Cerebellar nuclear complex (tissue), 1 donor: ENCODE results near the gene ECI1.
"Not testable (repeated sequence)": the region's sequence is repeated elsewhere in the genome, so short reads cannot be mapped to it uniquely, and the experiment has no call there.

Experiments
- DNase-seq, 2 experiments: peaks; one replicate each; lab custom pipeline; 2025; lab: John Stamatoyannopoulos, UW

ECI1 gene

GRCh38 chr16:2211923-2212347, 39.5 kb downstream of the ECI1 start:
- DNase-seq = no peak

- no peak for DNase-seq
Measured at GRCh38 chr16:2210386-2211365, 40.7 kb downstream of the ECI1 start, which contains the start of gene BRICD5. TSS of gene BRICD5 (minus strand) at chr16:2210863. CDS start at chr16:2210833, 30 bp downstream.

GRCh38 chr16:2210009-2210332, 41.4 kb downstream of the ECI1 start:
- no peak for DNase-seq

GRCh38 chr16:2209258-2210008, 42.0 kb downstream of the ECI1 start:
- DNase-seq = no peak

GRCh38 chr16:2208772-2209171, 42.6 kb downstream of the ECI1 start:
- DNase-seq = no peak

GRCh38 chr16:2208308-2208707, 43.1 kb downstream of the ECI1 start:
- no peak for DNase-seq

GRCh38 chr16:2207872-2208271, 43.5 kb downstream of the ECI1 start:
- no peak for DNase-seq

- no peak for DNase-seq
Measured at GRCh38 chr16:2206780-2207433, 44.5 kb downstream of the ECI1 start.

GRCh38 chr16:2206420-2206779, 45.0 kb downstream of the ECI1 start:
- DNase-seq = no peak

GRCh38 chr16:2205967-2206313, 45.4 kb downstream of the ECI1 start:
- DNase-seq = no peak

GRCh38 chr16:2205104-2205966, 46.1 kb downstream of the ECI1 start, which contains the start of gene MLST8:
TSS of gene MLST8 (plus strand) at chr16:2205454. CDS start at chr16:2206086, 632 bp downstream.
- no peak for DNase-seq

GRCh38 chr16:2204416-2205103, 46.8 kb downstream of the ECI1 start:
- no peak for DNase-seq

- not testable (repeated sequence) for DNase-seq
Measured at GRCh38 chr16:2203119-2203688, 48.2 kb downstream of the ECI1 start.

- no peak for DNase-seq
Measured at GRCh38 chr16:2200313-2200712, 51.1 kb downstream of the ECI1 start.

GRCh38 chr16:2199621-2200139, 51.7 kb downstream of the ECI1 start:
- DNase-seq = no peak

GRCh38 chr16:2199095-2199494, 52.3 kb downstream of the ECI1 start:
- DNase-seq = no peak

GRCh38 chr16:2198283-2198682, 53.1 kb downstream of the ECI1 start:
- DNase-seq = no peak

- no peak for DNase-seq
Measured at GRCh38 chr16:2197765-2198164, 53.6 kb downstream of the ECI1 start.

GRCh38 chr16:2196981-2197511, 54.3 kb downstream of the ECI1 start:
- DNase-seq = no peak
